ENCODE data around the gene SRPK2.

DNA sequence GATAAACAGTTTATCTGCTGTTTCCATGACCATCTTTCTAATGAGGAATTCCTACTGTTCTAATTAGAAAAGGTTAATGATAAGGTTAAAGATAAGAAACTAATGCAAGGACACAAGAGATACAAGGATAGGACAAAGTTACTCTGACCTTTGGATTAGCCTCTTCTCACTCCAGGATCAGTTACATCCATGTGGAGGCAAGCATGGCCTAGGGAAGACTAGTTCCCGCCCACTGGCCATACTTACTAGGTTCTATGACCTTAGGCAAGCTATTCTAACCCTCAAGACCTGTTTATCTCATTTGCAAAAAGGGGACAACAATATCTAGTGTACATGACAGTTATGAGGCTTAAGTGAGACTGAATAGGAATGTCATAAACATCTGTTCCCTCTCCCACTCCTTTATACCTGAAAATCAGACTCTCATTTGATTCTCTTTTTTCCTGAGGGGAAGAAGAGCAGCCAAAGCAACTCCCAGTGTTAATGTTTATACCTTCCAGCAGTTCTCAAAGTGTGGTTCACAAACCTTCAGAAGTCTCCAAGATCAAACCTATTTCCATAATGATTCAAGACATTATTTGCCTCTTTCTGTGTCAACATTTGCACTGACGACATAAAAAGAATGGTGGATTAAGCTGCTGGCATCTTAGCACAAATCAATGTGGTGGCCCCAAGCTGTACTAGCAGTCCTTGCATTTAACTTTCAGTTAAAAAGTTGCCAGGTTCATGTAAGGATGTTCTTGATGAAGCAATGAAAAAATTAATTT lies 72.0 kb downstream of the SRPK2 start:
- TF ChIP-seq POLR2AphosphoS5 (IDR thresholded peaks at IDR 0.05; ENCODE audit: low read depth, low read length) (no peak), TAF1 (IDR thresholded peaks at IDR 0.05; ENCODE audit: low read depth, low read length) (no peak), POLR2A (IDR thresholded peaks at IDR 0.05; ENCODE audit: low read depth, low read length) (no peak), SPI1 (IDR thresholded peaks at IDR 0.05; ENCODE audit: low read depth, low read length) (no peak)
